Osteoblast (primary cell): ENCODE results near the gene MGAT5. TPM values are rescaled to one million over a fixed set of nuclear protein-coding genes. Genes with fewer than 3 reads are reported as not detected.

Source experiments
- DNase-seq: peaks from one replicate; pipeline ENCODE4 v3.0.0; 2011; ENCODE audit warnings: low spot score, mixed read lengths; ENCODE audit not compliant: insufficient read length; ENCODE audit errors: missing footprints
- H2AFZ ChIP-seq: 2 replicates; pipeline ENCODE4 v1.6.0; 2011; ENCODE audit warnings: mild to moderate bottlenecking, low read length
- H3K27ac ChIP-seq: 2 replicates; pipeline ENCODE4 v1.5.1; 2011; ENCODE audit warnings: mild to moderate bottlenecking, low read depth, low read length, moderate library complexity
- H3K27me3 ChIP-seq: 2 replicates; pipeline ENCODE4 v1.6.0; 2012; ENCODE audit warnings: mild to moderate bottlenecking, control low read depth, inconsistent platforms, low read length, moderate library complexity; ENCODE audit not compliant: insufficient read depth
- H3K36me3 ChIP-seq: 2 replicates; pipeline ENCODE4 v1.5.1; 2011; ENCODE audit warnings: mild to moderate bottlenecking, low read length, control low read depth, moderate library complexity; ENCODE audit not compliant: insufficient read depth
- H3K4me1 ChIP-seq: 2 replicates; pipeline ENCODE4 v1.5.1; 2011; ENCODE audit warnings: mild to moderate bottlenecking, low read length, control low read depth, moderate library complexity; ENCODE audit not compliant: insufficient read depth
- H3K4me2 ChIP-seq: 2 replicates; pipeline ENCODE4 v1.6.0; 2011; ENCODE audit warnings: mild to moderate bottlenecking, low read length; ENCODE audit not compliant: insufficient read depth
- H3K4me3 ChIP-seq: fragments of 200-600 bp; sonication (generic); 3 replicates; pipeline ENCODE4 v1.5.1; 2012; ENCODE audit warnings: mild to moderate bottlenecking, low read length, inconsistent platforms; ENCODE audit not compliant: insufficient read depth
- H3K79me2 ChIP-seq: 2 replicates; pipeline ENCODE4 v1.6.0; 2012; ENCODE audit warnings: mild to moderate bottlenecking, low read length, control low read depth, inconsistent platforms; ENCODE audit not compliant: insufficient read depth
- H3K9me3 ChIP-seq: 2 replicates; pipeline ENCODE4 v1.5.1; 2011; ENCODE audit warnings: low read depth, low read length, control low read depth
- H4K20me1 ChIP-seq: 2 replicates; pipeline ENCODE4 v1.6.0; 2012; ENCODE audit warnings: mild to moderate bottlenecking, low read length, control low read depth; ENCODE audit not compliant: insufficient read depth
- CTCF ChIP-seq: IDR thresholded peaks from 2 replicates; pipeline ENCODE4 v1.5.1; 2011; ENCODE audit warnings: mild to moderate bottlenecking, low read depth, low read length, moderate library complexity; ENCODE audit errors: extremely low read depth
- total RNA-seq: library from RNA; depleted of rRNA; stranded (reverse); fragments of >200 nt; gene quantifications from 2 replicates; pipeline ENCODE4 v1.2.3, GENCODE V29; 2012

MGAT5 gene
- total RNA-seq, 1 donor = 29.7 TPM

GRCh38 chr2:134280231-134280630 is 26.4 kb downstream of the MGAT5 start:
- H2AFZ ChIP-seq = no peak overlapping the region
- H3K27me3 ChIP-seq = no peaks in the 10 kb centered on the region
- no peaks in the 10 kb centered on the region for H3K79me2 ChIP-seq
- H3K27ac ChIP-seq = no peak overlapping the region
- no peak for DNase-seq
- H3K4me2 ChIP-seq = no peak overlapping the region
- H3K36me3 ChIP-seq = no peaks in the 10 kb centered on the region
- H3K4me1 ChIP-seq = peaks cover 10% of the 10 kb centered on the region
- H3K9me3 ChIP-seq = no peaks in the 10 kb centered on the region
- no peaks in the 10 kb centered on the region for H4K20me1 ChIP-seq
- no peak for TF ChIP-seq CTCF
- no peak overlapping the region for H3K4me3 ChIP-seq

- Histone ChIP-seq H3K27ac (no peak overlapping the region), H3K4me3 (no peak overlapping the region), H3K36me3 (no peaks in the 10 kb centered on the region), H3K4me1 (peaks cover 10% of the 10 kb centered on the region), H3K4me2 (no peak overlapping the region), H3K79me2 (no peaks in the 10 kb centered on the region), H4K20me1 (no peaks in the 10 kb centered on the region), H3K27me3 (no peaks in the 10 kb centered on the region), H2AFZ (no peak overlapping the region), H3K9me3 (no peaks in the 10 kb centered on the region)
- TF ChIP-seq CTCF = no peak
- no peak for DNase-seq
Measured at GRCh38 chr2:134280726-134281125, 26.9 kb downstream of the MGAT5 start.

GRCh38 chr2:134281815-134282419 is 28.0 kb downstream of the MGAT5 start:
- Histone ChIP-seq H3K27me3 (no peaks in the 10 kb centered on the region), H3K9me3 (no peaks in the 10 kb centered on the region), H2AFZ (no peak overlapping the region), H3K4me1 (peaks cover 6% of the 10 kb centered on the region), H3K79me2 (no peaks in the 10 kb centered on the region), H3K4me3 (no peak overlapping the region), H4K20me1 (no peaks in the 10 kb centered on the region), H3K4me2 (no peak overlapping the region), H3K27ac (no peak overlapping the region), H3K36me3 (no peaks in the 10 kb centered on the region)
- DNase-seq = no peak
- TF ChIP-seq CTCF = no peak

GRCh38 chr2:134282629-134283400 is 28.9 kb downstream of the MGAT5 start:
- DNase-seq = no peak
- Histone ChIP-seq H2AFZ (no peak overlapping the region), H3K4me2 (no peak overlapping the region)

More at GRCh38 chr2:134282629-134283400, 28.9 kb downstream of the MGAT5 start:
- Histone ChIP-seq H3K9me3 (no peaks in the 10 kb centered on the region), H3K4me1 (peaks cover 5% of the 10 kb centered on the region), H3K27me3 (no peaks in the 10 kb centered on the region), H4K20me1 (no peaks in the 10 kb centered on the region), H3K36me3 (no peaks in the 10 kb centered on the region), H3K79me2 (no peaks in the 10 kb centered on the region), H3K27ac (no peak overlapping the region), H3K4me3 (no peak overlapping the region)
- TF ChIP-seq CTCF = no peak
